PC-3 (cell line): ENCODE measurements around the gene CBARP. TPM values are rescaled to one million over a fixed set of nuclear protein-coding genes. Genes with fewer than 3 reads are reported as not detected.

Source experiments
- ATAC-seq: fragments of 200-7000 bp; cut with Tn5 transposase; 2 replicates; pipeline ENCODE4 v1.9.1; 2020; ENCODE audit warnings: mild to moderate bottlenecking, moderate library complexity
- BruUV-seq: library from RNA; stranded (reverse); fragments of 400-500 nt; replicated peaks from 2 replicates; lab custom pipeline; 2021; lab: Mats Ljungman, UMichigan
- CTCF ChIA-PET: fragments of 300-600 bp; sonication (Branson Sonifier 250); formaldehyde crosslinking; loops from one replicate; lab custom pipeline; 2022; ENCODE audit warnings: antibody characterized with exemption; lab: Charles Lee
- POLR2A ChIA-PET: fragments of 300-600 bp; sonication (Branson Sonifier 250); formaldehyde crosslinking; loops from one replicate; lab custom pipeline; 2022; ENCODE audit warnings: antibody characterized with exemption; ENCODE audit not compliant: unreplicated experiment; lab: Charles Lee
- DNase-seq: peaks from one replicate; pipeline ENCODE4 v3.0.0-alpha.2; 2015
- H2AFZ ChIP-seq: fragments of 300-600 bp; sonication (generic); 2 replicates; pipeline ENCODE4 v1.6.0; 2016; ENCODE audit warnings: antibody characterized with exemption, low read length
- H3F3A ChIP-seq: fragments of 300-600 bp; sonication (generic); one replicate; pipeline ENCODE4 v1.6.0; 2017; ENCODE audit warnings: antibody characterized with exemption, low read length, control low read depth, mild to moderate bottlenecking; ENCODE audit not compliant: unreplicated experiment
- H3K27ac ChIP-seq: fragments of 300-600 bp; sonication (generic); 2 replicates; pipeline ENCODE4 v1.5.1; 2016; ENCODE audit warnings: mild to moderate bottlenecking, low read length
- H3K27me3 ChIP-seq: fragments of 300-600 bp; sonication (generic); 2 replicates; pipeline ENCODE4 v1.6.1; 2016; ENCODE audit warnings: low read length, mixed read lengths
- H3K36me3 ChIP-seq: fragments of 300-600 bp; sonication (generic); 2 replicates; pipeline ENCODE4 v1.6.1; 2016; ENCODE audit warnings: low read depth, mixed run types, low read length, mixed read lengths
- H3K4me1 ChIP-seq: fragments of 300-600 bp; sonication (generic); 2 replicates; pipeline ENCODE4 v1.5.1; 2016; ENCODE audit warnings: low read length; ENCODE audit not compliant: insufficient read depth
- H3K4me2 ChIP-seq: fragments of 300-600 bp; sonication (generic); 2 replicates; pipeline ENCODE4 v1.6.0; 2016; ENCODE audit warnings: low read length
- H3K4me3 ChIP-seq: fragments of 300-600 bp; sonication (generic); 2 replicates; pipeline ENCODE4 v1.5.1; 2016; ENCODE audit warnings: mild to moderate bottlenecking, low read length, mixed read lengths
- H3K79me2 ChIP-seq: fragments of 300-600 bp; sonication (generic); 2 replicates; pipeline ENCODE4 v1.6.1; 2017; ENCODE audit warnings: low read length, mixed read lengths
- H3K9ac ChIP-seq: fragments of 300-600 bp; sonication (generic); 2 replicates; pipeline ENCODE4 v1.6.0; 2016; ENCODE audit warnings: mild to moderate bottlenecking, low read length
- H3K9me2 ChIP-seq: fragments of 300-600 bp; sonication (generic); replicated peaks from 2 replicates; pipeline ENCODE4 v1.6.1; 2016; ENCODE audit warnings: mixed run types, low read length, mixed read lengths
- H3K9me3 ChIP-seq: fragments of 300-600 bp; sonication (generic); 2 replicates; pipeline ENCODE4 v1.6.1; 2016; ENCODE audit warnings: low read length, mixed read lengths
- H4K20me1 ChIP-seq: fragments of 300-600 bp; sonication (generic); 2 replicates; pipeline ENCODE4 v1.6.1; 2016; ENCODE audit warnings: low read length, mixed read lengths
- CTCF ChIP-seq: fragments of 300-600 bp; sonication (generic); conservative IDR thresholded peaks from 2 replicates; pipeline ENCODE4 v1.5.1; 2017; ENCODE audit warnings: antibody characterized with exemption, low read depth, mild to moderate bottlenecking, low read length
- EZH2 ChIP-seq: fragments of 300-600 bp; sonication (generic); IDR thresholded peaks from one replicate; pipeline ENCODE4 v1.6.1; 2017; ENCODE audit warnings: antibody characterized with exemption, mild to moderate bottlenecking, low read length; ENCODE audit not compliant: unreplicated experiment
- EZH2phosphoT487 ChIP-seq: fragments of 300-600 bp; sonication (generic); IDR thresholded peaks from 2 replicates; pipeline ENCODE4 v1.6.1; 2018; ENCODE audit warnings: mild to moderate bottlenecking, antibody characterized with exemption, low read length, borderline replicate concordance
- intact Hi-C: fragments of 100-400 bp; cut with micrococcal nuclease; formaldehyde crosslinking; loops from 2 replicates; pipeline ENCODE4 v1.9.0; 2023
- total RNA-seq: library from RNA; depleted of rRNA; stranded (reverse); fragments of >200 nt; gene quantifications from 2 replicates; pipeline ENCODE4 v1.2.3, GENCODE V29; 2014

CBARP gene
- total RNA-seq, 1 experiment from 2014 or later = 3.3 TPM

DNA sequence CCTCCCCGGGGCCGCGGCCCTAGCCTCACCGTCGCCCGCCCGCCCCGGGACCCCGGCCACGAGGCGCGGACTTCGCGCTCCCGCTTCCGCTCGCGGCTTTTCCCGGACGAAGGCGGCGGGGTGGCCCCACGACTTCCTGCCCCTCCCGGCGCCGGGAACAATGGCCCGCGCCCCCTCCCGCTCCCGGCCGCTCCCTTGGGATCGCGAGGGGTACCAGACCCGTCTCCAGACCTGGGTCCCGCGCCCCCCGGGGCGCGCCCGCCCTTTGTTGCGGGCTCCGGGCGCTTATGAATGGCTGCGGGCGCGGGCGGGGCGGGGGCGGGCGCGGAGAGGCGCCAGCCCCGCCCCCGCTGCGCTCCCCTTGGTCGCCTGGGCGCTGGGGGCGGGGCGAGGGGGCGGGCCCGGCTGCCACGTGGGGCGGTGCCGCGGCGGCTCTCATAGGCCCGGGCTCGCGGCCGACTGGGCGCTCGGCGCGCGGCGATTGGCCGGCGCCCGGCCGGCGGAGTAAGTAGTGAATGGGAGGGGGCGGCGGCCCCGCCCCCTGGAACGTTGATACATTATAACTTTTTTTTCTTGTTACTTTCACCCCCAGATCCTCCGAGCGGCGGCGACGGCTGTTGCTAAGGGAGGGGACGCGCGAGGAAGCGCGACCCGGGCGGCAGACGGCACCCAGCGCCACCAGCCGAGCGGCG lies 11.6 kb upstream of the CBARP start:
- Histone ChIP-seq H3K27ac (peak overlapping the region; percentile 88), H3K9me3 (no peaks in the 10 kb centered on the region), H3K79me2 (peaks cover 49% of the 10 kb centered on the region), H3F3A (no peaks in the 10 kb centered on the region), H3K4me1 (peaks cover 33% of the 10 kb centered on the region), H3K9ac (peak overlapping the region; percentile 86), H3K36me3 (peaks cover 20% of the 10 kb centered on the region), H3K4me2 (peak overlapping the region; percentile 79), H3K27me3 (no peaks in the 10 kb centered on the region), H2AFZ (no peak overlapping the region), H3K4me3 (peak overlapping the region; percentile 86), H4K20me1 (peaks cover 5% of the 10 kb centered on the region), H3K9me2 (no peaks in the 10 kb centered on the region)
- POLR2A ChIA-PET = no interaction called here
- ATAC-seq (peak; percentile 14), DNase-seq (peak; percentile 88)
- intact Hi-C loops = no loop called here
- TF ChIP-seq EZH2phosphoT487 (no peak), EZH2 (no peak), CTCF (no peak)
- BruUV-seq = no TSS peak
- CTCF ChIA-PET = no interaction called here

DNA sequence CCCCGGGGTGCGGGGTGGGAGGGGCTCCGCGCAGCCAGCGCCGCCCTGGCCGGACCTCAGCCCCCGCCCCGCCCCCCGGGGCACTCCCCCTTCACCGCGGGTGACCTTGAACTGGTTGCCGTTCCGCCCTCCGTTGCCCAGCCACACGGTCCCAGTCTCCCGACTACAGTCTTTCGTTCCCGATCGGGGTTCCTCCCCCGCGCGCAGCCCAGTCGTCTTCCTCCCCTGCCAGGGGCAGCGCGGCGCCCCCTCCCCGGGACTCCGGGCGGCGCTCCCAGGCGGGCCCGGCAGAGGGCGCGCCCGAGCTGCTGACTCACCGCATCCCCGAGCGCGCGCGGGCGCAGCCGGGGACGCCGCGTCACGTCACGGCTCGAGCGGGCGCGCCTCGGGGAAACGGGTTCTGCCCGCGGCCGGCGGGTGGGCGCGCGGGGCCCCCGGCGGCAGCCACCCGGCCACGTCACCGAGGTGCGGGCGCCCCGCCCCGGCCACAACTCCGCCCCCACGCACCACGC lies 11.0 kb upstream of the CBARP start:
- H3K9ac ChIP-seq = peak overlapping the region; percentile 86
- ATAC-seq = peak; percentile 1
- no peaks in the 10 kb centered on the region for H3K27me3 ChIP-seq
- no TSS peak for BruUV-seq
- peaks cover 48% of the 10 kb centered on the region for H3K79me2 ChIP-seq
- peaks cover 37% of the 10 kb centered on the region for H3K4me1 ChIP-seq
- no peaks in the 10 kb centered on the region for H3K9me3 ChIP-seq
- H3K9me2 ChIP-seq = no peaks in the 10 kb centered on the region
- ChIA-PET POLR2A (no interaction called here), CTCF (no interaction called here)
- H3K36me3 ChIP-seq = peaks cover 16% of the 10 kb centered on the region
- intact Hi-C loops = no loop called here
- TF ChIP-seq EZH2phosphoT487 (no peak), CTCF (peak; percentile 60)
- H3K4me2 ChIP-seq = peak overlapping the region; percentile 80
- no peaks in the 10 kb centered on the region for H3F3A ChIP-seq
- H2AFZ ChIP-seq = no peak overlapping the region
- H4K20me1 ChIP-seq = peaks cover 5% of the 10 kb centered on the region; the same call in 1 of the 2 replicates
- H3K27ac ChIP-seq = peak overlapping the region; percentile 88
- DNase-seq = peak; percentile 58
- peak overlapping the region; percentile 78 for H3K4me3 ChIP-seq

DNA sequence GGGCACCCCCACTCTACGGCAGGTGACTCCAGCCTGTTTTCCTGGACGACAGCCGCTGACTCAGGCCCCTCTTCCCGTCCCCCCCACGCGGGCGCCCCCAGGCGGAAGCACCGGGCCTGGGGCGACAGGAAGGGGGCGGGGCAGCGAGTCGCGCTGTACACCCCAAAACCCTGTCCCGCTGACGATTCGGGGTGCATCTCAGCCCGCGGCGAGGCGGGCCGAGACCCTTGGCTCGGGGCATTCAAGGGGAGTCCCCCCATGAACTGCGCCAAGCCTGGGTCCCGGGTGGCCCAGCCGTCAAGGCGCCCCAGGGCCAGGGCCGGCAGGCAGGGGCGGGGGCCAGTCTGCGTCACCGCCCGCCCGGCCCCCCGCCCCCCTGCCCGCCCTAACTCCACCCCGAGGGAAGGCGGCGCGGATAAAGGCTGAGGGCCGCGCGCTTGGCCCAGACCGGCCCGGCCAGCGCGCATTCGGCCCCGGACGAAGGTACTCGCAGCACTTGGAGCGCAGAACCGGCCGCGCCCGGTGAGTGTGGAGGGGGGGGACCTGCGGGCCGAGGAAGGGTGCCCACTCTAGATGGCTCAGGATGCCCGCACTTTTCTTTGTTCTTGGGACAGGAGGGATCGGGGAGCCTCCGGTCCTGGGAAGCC lies 10.5 kb upstream of the CBARP start, which contains the start of gene MIDN:
Gene MIDN, plus strand, starts transcription at position 445 of the 647 bp plus-strand sequence. CDS start 1,714 bp downstream, outside the sequence.
- Histone ChIP-seq H3K36me3 (peaks cover 12% of the 10 kb centered on the region), H2AFZ (no peak within 1 kb of the TSS), H3K79me2 (peaks cover 48% of the 10 kb centered on the region), H3K9me3 (no peaks in the 10 kb centered on the region), H3K9me2 (no peaks in the 10 kb centered on the region), H3K4me3 (peak within 1 kb of the TSS; percentile 78), H3K27me3 (no peaks in the 10 kb centered on the region), H4K20me1 (peaks cover 5% of the 10 kb centered on the region; the same call in 1 of the 2 replicates), H3K4me1 (peaks cover 36% of the 10 kb centered on the region), H3K9ac (peak within 1 kb of the TSS; percentile 86), H3F3A (no peaks in the 10 kb centered on the region), H3K27ac (peak within 1 kb of the TSS; percentile 88), H3K4me2 (peak within 1 kb of the TSS; percentile 80)
- peak; percentile 78 for DNase-seq
- intact Hi-C loops = no loop called here
- peak; percentile 34 for ATAC-seq
- ChIA-PET POLR2A (no interaction called here), CTCF (no interaction called here)
- BruUV-seq = no TSS peak
- peak; percentile 44 for TF ChIP-seq CTCF
- TF ChIP-seq EZH2phosphoT487 = no peak
- TF ChIP-seq EZH2 = no peak
